ENCODE results near the gene ZNF45.

Gene ZNF45

GRCh38 chr19:43939557-43940260 is 4.6 kb upstream of the ZNF45 start:
- no peak for TF ChIP-seq ZFX (IDR thresholded peaks at IDR 0.05; ENCODE audit: borderline replicate concordance)
- no peak for TF ChIP-seq CTCF (IDR thresholded peaks at IDR 0.05)

DNA sequence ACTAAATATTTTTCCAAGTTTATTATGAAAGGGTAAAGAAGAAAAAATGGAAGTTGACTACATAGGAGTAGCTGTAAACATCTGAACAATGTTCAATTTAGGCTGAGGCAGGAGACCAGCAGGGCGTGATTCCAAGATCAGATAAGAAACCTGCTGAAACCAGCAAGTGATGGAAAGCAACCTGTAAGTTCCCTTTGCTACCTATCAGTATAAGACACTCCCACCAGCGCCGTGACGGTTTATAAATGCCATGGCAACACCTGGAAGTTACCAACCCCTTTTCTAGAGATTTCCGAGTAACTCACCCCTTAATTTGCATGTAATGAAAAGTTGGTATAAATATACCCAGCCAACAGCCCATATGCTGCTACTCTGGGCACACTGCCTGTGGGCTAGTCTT is 1.1 kb upstream of the ZNF45 start:
- H3K27ac ChIP-seq, result no peak overlapping the region
- TF ChIP-seq ZFX (IDR thresholded peaks at IDR 0.05; ENCODE audit: borderline replicate concordance) (no peak), CTCF (IDR thresholded peaks at IDR 0.05) (no peak)

More at GRCh38 chr19:43939557-43940260, 4.6 kb upstream of the ZNF45 start:
- H3K27ac ChIP-seq, result no peak overlapping the region

GRCh38 chr19:43934055-43934984 is 762 bp downstream of the ZNF45 start:
- no peak for TF ChIP-seq CTCF (IDR thresholded peaks at IDR 0.05)
- H3K27ac ChIP-seq, result peak overlapping the region; percentile 69

DNA sequence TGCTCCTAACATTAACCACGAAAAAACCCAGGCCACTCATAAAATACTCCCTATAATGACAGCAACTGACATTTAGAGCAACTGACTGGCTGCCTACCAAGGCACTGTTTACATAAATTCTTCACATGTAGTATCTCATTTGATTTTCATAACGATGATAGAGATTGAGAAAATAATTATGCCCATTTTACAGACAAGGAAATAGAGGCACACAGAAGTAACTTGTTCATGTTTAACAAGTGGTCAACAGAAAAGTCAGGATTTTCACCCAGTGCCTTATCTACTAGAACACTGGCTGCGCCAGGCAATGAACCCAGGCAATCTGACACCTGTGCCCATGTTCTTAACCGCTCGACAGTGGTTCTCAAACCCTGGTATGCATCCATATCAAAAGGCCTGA is 6.3 kb downstream of the ZNF45 start:
- no peak for TF ChIP-seq CTCF (IDR thresholded peaks at IDR 0.05)
- no peak for TF ChIP-seq ZFX (IDR thresholded peaks at IDR 0.05; ENCODE audit: borderline replicate concordance)
- no peak overlapping the region for H3K27ac ChIP-seq

DNA sequence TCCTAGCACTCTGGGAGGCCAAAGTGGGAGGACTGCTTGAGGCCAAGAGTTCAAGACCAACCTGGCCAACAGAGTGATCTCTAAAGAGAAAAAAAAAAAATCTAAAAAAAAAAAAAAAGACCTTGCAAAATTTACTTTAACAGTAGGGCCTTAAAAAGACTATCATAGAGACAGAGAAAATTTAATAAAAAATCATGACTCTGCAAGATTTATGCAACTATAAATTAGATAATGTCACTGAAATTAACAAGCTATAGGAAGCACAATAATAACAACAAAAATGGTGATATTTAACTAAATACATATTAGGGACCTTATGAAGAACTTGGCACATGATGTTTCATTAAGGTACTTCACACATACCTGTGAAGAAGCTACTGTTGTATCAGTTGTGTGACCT is 11.2 kb downstream of the ZNF45 start:
- no peak for TF ChIP-seq ZFX (IDR thresholded peaks at IDR 0.05; ENCODE audit: borderline replicate concordance)
- no peak for TF ChIP-seq CTCF (IDR thresholded peaks at IDR 0.05)
- H3K27ac ChIP-seq, result no peak overlapping the region

DNA sequence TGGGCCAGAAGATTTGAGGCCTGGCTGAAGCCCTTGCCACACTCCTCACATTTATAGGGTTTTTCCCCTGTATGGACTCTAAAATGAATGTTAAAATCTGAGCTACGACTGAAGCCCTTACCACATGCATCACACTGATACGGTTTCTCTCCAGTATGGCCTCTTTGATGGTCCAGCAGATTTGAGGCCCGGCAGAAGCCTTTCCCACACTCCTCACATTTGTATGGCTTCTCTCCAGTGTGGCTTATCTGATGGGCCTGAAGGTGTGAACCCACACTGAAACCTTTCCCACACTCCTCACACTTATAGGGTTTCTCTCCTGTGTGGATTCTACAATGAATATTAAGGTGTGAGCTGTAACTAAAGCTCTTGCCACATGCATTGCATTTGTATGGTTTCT is 21.0 kb downstream of the ZNF45 start:
- TF ChIP-seq CTCF (IDR thresholded peaks at IDR 0.05), result no peak
- no peak for TF ChIP-seq ZFX (IDR thresholded peaks at IDR 0.05; ENCODE audit: borderline replicate concordance)
- H3K27ac ChIP-seq, result no peak overlapping the region

DNA sequence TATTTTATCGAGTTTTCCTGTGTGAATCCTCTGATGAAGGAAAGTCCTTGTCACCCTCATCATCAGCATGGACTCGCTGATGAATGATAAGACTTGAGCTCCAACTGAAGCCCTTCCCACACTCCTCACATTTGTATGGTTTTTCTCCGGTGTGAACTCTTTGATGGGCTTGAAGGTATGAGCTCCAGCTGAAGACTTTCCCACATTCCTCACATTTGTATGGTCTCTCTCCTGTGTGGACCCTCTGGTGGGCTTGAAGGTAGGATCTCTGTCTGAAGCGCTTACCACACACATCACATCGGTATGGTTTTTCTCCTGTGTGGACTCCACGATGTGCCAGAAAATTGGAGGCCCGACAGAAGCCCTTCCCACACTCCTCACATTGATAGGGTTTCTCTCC is 21.7 kb downstream of the ZNF45 start:
- TF ChIP-seq ZFX (IDR thresholded peaks at IDR 0.05; ENCODE audit: borderline replicate concordance) (no peak), CTCF (IDR thresholded peaks at IDR 0.05) (no peak)

More for the DNA sequence above, 21.7 kb downstream of the ZNF45 start:
- no peak overlapping the region for H3K27ac ChIP-seq

All from 22Rv1 (cell line).